ENCODE results near the gene AKR1A1.

DNA sequence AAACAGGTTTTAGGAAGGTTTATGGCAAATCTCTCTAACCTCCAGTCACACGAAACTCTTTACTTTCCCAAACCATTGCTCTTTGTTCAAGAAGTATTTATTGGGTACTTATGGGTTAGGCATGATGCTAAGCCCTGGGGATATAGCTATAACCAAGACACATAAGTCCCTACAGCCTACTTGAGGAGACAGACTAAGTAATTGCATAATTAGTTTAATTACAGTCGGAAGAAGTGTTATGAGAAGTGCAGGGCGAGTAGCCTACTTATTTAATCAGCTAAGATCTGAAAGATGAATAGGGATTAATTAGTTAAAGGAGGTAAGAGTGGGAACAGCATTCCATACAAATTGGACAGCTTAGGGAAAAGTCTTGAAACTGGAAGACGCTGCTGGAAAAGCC lies 20.0 kb downstream of the AKR1A1 start:
- TF ChIP-seq POLR2AphosphoS5 (IDR thresholded peaks at IDR 0.05; ENCODE audit: low read depth, low read length) (no peak), POLR2A (IDR thresholded peaks at IDR 0.05; ENCODE audit: low read depth, low read length) (no peak), TAF1 (IDR thresholded peaks at IDR 0.05; ENCODE audit: low read depth, low read length) (no peak)

Measured in GM12891 (cell line).